NCI-H2107 treated with DMSO at 0.1 percent for 48 hours (cell line): Measurements from ENCODE around the gene CLEC16A.
"Not testable (repeated sequence)": the region's sequence is repeated elsewhere in the genome, so short reads cannot be mapped to it uniquely, and the experiment has no call there.

Experiments
- DNase-seq: peaks from one replicate; lab custom pipeline; 2025; ENCODE audit not compliant: unreplicated experiment; lab: John Stamatoyannopoulos, UW

The CLEC16A gene

GRCh38 chr16:10938796-10939648, 5.3 kb upstream of the CLEC16A start:
- no peak for DNase-seq

- DNase-seq: no peak
Measured at GRCh38 chr16:10939649-10940234, 4.6 kb upstream of the CLEC16A start.

DNA sequence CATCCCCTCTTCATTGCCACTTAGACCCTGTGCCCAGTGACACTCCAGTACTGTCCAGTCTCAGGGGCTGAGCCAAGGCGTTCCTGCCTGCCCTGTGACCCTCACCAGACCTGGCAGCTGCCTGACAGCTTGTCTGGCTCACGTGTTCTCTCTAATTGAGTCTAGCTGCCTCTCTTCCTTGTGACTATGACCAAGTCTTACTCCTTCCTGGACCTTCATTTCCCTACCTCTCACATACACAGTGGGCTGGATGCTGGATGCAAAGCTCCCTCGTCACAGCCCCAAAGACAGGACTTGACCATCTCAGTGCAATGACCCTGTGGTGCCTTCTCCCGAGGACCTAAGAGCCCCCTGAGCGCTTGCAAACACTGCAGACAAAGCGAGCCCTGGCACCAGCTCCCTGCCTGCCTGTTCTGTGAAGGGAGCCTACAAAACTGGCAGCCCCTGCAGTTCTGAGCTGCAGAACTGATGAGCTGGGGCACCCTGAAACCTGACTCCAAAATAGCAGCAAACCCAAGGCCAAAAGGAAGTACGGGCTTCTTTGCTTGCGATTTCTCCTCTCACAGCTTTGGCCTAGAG, 3.8 kb upstream of the CLEC16A start:
- DNase-seq: no peak

DNA sequence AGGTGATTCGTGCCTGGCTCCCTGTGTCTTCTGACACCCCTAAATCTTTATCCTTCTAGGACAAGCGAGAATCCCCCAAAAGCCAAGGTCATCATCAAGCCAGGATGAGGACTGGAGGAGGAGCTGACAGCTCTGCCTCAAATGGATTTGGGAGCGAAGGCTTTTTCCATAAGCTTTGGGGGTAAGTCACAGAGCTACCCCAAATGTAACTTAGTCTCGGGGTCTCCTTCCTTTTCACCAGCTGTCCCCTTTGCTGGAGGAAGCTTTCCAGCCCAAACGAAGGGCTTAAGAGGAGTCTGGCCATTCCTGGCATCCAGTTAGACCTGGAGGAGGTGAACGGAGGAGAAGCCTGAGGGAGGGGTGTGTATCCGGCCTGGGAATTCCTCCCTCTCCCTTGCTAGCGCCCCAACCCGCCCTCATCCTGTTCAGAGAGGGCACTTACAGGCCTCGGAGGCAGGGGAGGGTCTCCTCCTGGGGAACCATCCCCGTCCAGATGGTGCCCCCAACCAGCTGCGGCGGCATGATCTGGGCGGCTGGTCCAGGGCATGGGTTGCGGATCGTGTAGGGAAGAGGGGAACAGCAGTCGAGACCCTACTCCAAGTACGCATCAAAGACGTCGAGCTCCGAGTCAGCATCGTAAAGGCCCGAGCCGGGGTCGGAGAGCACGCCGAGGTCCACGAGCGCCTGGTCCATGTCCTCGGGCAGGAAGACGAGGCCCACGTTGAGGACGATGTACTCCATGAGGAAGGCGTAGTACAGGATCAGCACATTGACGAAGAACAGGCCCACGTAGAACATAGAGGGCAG, 3.0 kb upstream of the CLEC16A start:
- no peak for DNase-seq

DNA sequence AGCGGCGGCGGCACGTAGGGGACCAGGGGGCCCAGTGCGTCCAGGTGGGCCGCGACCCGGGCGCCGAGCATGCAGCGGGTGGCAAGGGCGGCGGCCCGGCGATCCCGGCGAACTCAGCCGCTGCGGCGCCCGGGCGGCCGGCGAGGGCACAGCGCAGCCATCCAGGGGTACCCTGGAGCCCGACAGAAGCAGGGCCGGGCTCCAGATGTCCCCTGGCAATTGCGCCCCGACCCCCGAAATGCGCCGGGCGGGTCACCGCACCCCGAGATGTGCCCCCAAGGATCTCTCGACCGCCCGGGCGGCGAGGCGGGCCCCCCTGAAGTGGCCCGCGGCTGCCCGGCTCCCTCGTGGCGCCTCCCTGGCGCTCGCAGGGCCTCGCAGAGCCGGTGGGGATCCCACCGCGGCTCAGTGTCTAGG, 2.4 kb upstream of the CLEC16A start:
- not testable (repeated sequence) for DNase-seq

DNA sequence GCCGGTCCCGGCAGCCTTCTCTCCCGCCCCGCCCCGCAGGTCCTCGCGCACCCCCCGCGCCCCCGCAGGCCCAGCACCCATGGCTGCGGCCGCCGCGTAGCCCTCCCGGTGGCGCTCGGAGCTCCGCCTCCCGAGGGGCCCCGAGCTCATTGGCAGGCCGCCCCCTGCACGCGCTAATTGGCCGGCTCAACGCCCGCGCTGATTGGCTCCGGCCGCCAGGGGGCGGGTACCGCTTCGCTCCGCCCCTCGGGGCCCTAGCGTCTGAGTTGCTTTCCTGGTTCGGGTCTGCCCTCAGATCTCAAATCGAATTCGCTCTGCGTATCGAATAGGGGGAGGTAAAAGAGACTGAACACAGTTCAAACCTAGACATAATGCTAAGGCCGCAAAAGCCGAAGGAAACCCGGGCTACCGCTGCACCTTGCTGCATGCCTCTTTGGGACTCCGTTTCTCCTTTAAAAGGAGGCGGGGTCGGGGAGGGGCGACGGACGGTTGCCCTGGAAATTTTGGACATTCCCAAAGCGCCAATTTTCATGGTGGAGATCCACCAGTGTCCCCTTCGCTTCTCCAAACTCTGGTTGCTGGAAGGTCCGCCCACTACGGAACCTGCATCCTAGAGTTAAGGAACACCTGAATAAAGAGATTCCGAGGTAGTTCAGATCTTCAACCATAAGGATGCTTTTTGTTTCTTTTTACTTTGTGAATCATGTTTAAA, 1.9 kb upstream of the CLEC16A start, which contains the start of gene DEXI:
DEXI (minus strand) TSS at position 117 of the 712 bp plus-strand sequence. CDS start 463 bp downstream, outside the sequence.
- DNase-seq: peak; percentile 62

DNA sequence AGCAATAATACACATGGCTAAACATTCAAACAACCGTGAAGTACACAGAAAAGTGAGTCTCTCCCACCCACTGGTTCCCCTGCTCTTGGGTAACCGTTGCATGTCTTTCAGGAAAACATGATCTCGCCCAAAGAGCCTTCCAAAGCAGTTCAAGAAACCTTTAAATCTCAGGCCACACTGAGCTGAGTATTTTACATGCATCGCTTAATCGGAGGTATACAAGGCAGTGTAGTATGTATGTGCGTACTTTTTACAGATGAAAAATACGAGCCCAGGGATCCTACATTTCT, 1.4 kb upstream of the CLEC16A start:
- no peak for DNase-seq

GRCh38 chr16:10945065-10945787, 862 bp downstream of the CLEC16A start:
- DNase-seq: peak; percentile 16

GRCh38 chr16:10946308-10946707, 1.9 kb downstream of the CLEC16A start:
- no peak for DNase-seq

GRCh38 chr16:10947211-10947787, 2.9 kb downstream of the CLEC16A start:
- no peak for DNase-seq

DNA sequence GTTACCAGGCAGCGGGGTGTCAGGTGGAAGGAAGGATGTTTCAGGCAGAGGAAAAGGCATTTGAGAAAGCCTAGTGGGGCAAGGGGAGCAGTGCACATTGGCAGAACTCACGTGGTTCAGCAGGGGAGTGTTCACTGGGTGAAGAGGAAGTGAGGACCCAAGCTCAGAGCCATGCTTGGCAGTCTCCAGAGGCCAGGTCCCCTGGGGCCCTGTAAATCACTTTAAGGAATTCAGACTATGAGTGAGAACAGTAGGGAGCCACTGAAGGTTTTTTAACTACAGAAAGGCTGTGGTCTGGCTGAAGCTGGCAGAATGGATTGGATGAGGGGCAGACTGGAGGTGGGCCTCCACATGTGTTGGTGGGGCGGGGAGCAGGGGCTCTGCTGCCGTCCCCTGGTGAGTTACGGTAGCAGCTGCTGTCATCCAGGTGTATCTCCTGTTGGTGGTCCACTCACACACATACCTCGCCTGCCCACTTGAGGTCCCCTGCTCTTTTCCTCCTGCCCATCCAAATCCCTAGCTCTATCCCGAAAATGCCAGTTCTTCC, 5.1 kb downstream of the CLEC16A start:
- DNase-seq: peak; percentile 44

GRCh38 chr16:10950393-10950792, 6.0 kb downstream of the CLEC16A start:
- no peak for DNase-seq

DNA sequence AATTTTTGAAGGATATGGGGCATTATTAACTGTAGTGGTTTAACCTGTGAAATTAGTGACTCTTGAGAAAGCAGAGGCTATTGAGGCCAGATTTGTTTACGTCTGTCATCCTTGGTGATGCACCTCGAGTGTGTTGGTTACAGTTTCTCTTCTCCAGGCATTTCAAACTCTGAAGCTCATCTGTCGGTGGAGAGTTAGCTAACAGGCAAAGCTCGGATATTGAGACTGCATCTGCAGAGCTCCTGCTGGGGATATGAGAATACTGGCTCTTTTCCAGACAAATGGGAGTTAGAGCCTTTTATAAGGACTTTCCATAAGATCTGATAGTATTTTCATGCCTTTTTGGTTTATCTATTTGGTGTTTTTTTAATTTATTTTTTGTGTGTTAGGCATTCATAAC, 6.7 kb downstream of the CLEC16A start:
- peak; percentile 20 for DNase-seq

GRCh38 chr16:10954903-10955302, 10.5 kb downstream of the CLEC16A start:
- no peak for DNase-seq

- DNase-seq: no peak
Measured at GRCh38 chr16:10957771-10958482, 13.6 kb downstream of the CLEC16A start.

DNA sequence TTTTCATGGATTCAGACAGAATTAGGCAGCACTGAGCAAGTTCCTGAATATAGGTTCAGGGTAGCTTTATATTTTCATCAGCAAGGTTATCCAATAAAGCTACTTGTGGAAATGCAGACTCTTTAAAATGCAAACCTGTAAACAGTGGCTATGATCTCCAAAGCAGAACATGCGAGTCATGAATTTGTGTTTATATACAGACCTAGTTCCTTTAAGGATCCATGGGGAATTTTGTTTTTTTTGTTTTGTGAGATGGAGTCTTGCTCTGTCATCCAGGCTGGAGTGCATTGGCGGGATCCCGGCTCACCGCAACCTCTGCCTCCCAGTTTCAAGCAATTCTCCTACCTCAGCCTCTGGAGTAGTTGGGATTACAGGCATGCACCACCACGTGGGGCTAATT, 14.8 kb downstream of the CLEC16A start:
- DNase-seq: no peak

GRCh38 chr16:10961231-10961630, 16.9 kb downstream of the CLEC16A start:
- no peak for DNase-seq

DNA sequence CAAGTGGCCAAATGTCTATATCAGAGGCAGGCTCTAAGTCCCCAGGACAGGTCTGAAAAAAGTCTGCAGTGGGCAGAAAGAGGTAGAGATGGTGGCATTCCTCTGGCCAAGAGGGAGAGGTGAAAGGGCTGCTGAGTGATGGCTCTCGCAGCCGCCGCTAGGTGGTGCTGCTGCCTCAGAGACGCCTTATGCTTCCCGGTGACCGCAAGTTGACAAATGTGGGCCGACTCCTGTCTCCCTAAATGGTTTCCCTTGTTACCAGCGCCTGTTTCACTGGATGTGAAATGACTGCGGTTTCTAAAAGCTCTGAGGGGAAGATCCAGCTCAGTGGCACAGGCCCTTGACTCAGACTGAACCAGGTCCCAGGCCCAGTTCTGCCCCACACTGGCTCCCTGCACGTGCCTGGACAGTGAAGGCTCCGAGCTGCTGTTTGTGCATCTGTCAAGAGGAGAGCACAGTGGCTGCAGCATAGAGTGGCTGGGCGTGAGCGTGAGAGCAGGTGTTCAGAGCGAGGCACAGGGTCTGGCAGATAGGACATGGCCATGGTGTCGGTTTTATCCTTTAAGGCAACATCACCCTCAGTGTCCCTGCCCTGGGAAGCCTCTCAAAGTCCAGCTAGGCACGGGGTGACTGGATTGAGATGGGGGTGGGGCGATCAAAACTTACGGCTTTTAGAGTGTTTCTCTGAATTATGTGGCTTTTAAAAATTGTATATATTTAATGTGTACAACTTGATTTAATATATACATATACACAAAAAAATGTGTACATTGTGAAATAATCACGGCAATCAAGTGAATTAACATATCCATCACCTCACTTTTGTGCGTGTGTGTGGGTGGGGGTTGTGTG, 19.9 kb downstream of the CLEC16A start:
- peak; percentile 86 for DNase-seq
